Measurements from ENCODE around the gene C6orf52. TPM values are rescaled to one million over a fixed set of nuclear protein-coding genes. Genes with fewer than 3 reads are reported as not detected.
A peak's percentile ranks its signal among the peaks of the same experiment; 100 is the strongest.
"Not testable (repeated sequence)": the region's sequence is repeated elsewhere in the genome, so short reads cannot be mapped to it uniquely, and the experiment has no call there.

C6orf52 gene
- total RNA-seq (1 to 10 TPM in 1 of 2 donors, under 1 TPM in 1; 0.99 to 7.1 TPM), polyA plus RNA-seq (ENCODE audit: insufficient read length in 2 of 2) (1 to 10 TPM; 7.1 to 7.6 TPM)
- long read RNA-seq, donor 1, partial matches to known transcripts, result 0 of 2 reads
- long read RNA-seq, donor 1, other reads (novel, unspliced or antisense), result 0 of 2 reads
- long read RNA-seq, donor 2, partial matches to known transcripts, result 8 of 19 reads
- long read RNA-seq, donor 2, other reads (novel, unspliced or antisense), result 10 of 19 reads
- long read RNA-seq, donor 3, partial matches to known transcripts, result 9 of 9 reads
- long read RNA-seq, donor 3, other reads (novel, unspliced or antisense), result 0 of 9 reads
- long read RNA-seq, donor 4, partial matches to known transcripts, result 0 of 1 reads
- long read RNA-seq, donor 4, other reads (novel, unspliced or antisense), result 0 of 1 reads

DNA sequence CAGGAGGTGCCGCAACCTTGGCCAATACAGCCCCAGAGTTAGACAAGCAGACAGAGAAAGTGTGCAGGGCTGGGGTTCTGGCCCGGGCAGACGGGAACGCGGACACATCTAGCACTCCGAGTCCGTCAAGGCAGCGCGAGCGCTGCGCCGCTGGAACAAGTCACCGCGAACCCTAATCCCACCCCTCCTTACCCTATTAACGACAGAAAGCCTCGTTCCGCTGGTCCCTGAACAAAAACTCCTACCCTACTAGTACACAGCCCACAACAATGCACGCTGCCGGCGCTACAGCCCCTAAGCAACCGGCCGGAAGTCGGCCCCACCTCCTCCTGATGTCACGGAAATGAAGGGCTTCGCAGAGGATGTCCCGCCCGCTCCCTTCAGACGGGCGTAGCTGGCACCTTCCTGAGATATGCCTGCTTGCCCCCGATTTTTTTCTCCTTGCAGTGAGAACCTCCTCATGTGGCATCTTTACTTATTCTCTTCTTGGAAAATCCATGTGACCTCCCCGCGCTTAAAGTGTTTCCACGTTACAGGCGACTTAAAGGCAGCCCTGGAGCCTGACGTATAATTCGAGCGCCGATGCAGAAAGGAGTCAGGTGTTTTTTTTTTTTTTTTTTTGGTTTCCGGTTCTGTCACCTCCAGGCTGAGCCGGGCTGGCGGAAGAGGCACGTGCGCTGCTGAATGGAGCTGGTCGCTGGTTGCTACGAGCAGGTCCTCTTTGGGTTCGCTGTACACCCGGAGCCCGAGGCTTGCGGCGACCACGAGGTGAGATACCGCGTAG, at the start of gene C6orf52, which contains the start of gene PAK1IP1:
Gene C6orf52, minus strand, starts transcription at position 315 of the 784 bp plus-strand sequence. CDS start 7,066 bp downstream, outside the sequence.
Gene PAK1IP1, plus strand, starts transcription at position 671 of the 784 bp plus-strand sequence. Its CDS starts 14 bp downstream, at position 685.
- Histone ChIP-seq H3K9me3 (ENCODE audit: control insufficient read depth, insufficient read depth, low read length) (no peaks in the 10 kb centered on the region), H3K36me3 (ENCODE audit: control insufficient read depth, insufficient read depth, low read length) (peaks cover 16% of the 10 kb centered on the region), H3K4me1 (ENCODE audit: control insufficient read depth, insufficient read depth, low read length) (peaks cover 11% of the 10 kb centered on the region), H3K4me3 (ENCODE audit: low read depth, low read length) (peak within 1 kb of the TSS; percentile 73), H3K27me3 (ENCODE audit: control insufficient read depth, insufficient read depth, low read length) (no peaks in the 10 kb centered on the region), H3K27ac (ENCODE audit: low read depth, low read length) (peak within 1 kb of the TSS; percentile 91)
- 0% methylated on average over 51 of the region's 53 CpGs for WGBS (ENCODE audit: insufficient coverage)
- peak; percentile 85 to 99 (median 96) for DNase-seq (ENCODE audit: low read depth in 4 of 6, low spot score in 6 of 6)

- no peak overlapping the region for H3K27ac ChIP-seq (ENCODE audit: low read depth, low read length)
- 100% methylated on average over 1 of the region's 6 CpGs for WGBS (ENCODE audit: insufficient coverage)
- peaks cover 10% of the 10 kb centered on the region for H3K4me1 ChIP-seq (ENCODE audit: control insufficient read depth, insufficient read depth, low read length)
- no peak for DNase-seq (ENCODE audit: low read depth in 4 of 6, low spot score in 6 of 6)
- no peaks in the 10 kb centered on the region for H3K27me3 ChIP-seq (ENCODE audit: control insufficient read depth, insufficient read depth, low read length)
- no peak overlapping the region for H3K4me3 ChIP-seq (ENCODE audit: low read depth, low read length)
- H3K9me3 ChIP-seq (ENCODE audit: control insufficient read depth, insufficient read depth, low read length), result no peaks in the 10 kb centered on the region
- peaks cover 2% of the 10 kb centered on the region for H3K36me3 ChIP-seq (ENCODE audit: control insufficient read depth, insufficient read depth, low read length)
These were observed 49.1 kb upstream of the C6orf52 start for GRCh38 chr6:10743515-10743914.

- H3K27ac ChIP-seq (ENCODE audit: low read depth, low read length), result no peak overlapping the region
- no peaks in the 10 kb centered on the region for H3K27me3 ChIP-seq (ENCODE audit: control insufficient read depth, insufficient read depth, low read length)
- WGBS (ENCODE audit: insufficient coverage), result 93% methylated on average over 12 of the region's 12 CpGs
- peaks cover 2% of the 10 kb centered on the region for H3K36me3 ChIP-seq (ENCODE audit: control insufficient read depth, insufficient read depth, low read length)
- DNase-seq (ENCODE audit: low read depth in 4 of 6, low spot score in 6 of 6), result no peak
- H3K4me1 ChIP-seq (ENCODE audit: control insufficient read depth, insufficient read depth, low read length), result peaks cover 4% of the 10 kb centered on the region
- H3K9me3 ChIP-seq (ENCODE audit: control insufficient read depth, insufficient read depth, low read length), result no peaks in the 10 kb centered on the region
- no peak overlapping the region for H3K4me3 ChIP-seq (ENCODE audit: low read depth, low read length)
These were observed 47.8 kb upstream of the C6orf52 start for GRCh38 chr6:10742251-10742650.

DNA sequence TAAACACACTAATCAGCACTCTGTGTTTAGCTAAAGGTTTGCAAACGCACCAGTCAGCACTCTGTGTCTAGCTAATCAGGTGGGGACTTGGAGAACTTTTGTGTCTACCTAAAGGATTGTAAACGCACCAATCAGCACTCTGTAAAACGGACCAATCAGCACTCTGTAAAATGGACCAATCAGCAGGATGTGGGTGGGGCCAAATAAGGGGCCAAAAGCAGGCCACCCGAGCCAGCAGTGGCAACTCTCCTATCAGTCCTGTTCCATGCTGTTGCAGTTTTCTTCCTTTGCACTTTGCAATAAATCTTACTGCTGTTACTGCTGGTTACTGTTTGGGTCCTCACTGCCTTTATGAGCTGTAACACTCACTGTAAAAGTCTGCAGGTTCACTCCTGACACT, 47.2 kb upstream of the C6orf52 start:
- H3K36me3 ChIP-seq (ENCODE audit: control insufficient read depth, insufficient read depth, low read length); H3K4me3 ChIP-seq (ENCODE audit: low read depth, low read length); H3K4me1 ChIP-seq (ENCODE audit: control insufficient read depth, insufficient read depth, low read length); DNase-seq (ENCODE audit: low read depth in 4 of 6, low spot score in 6 of 6); H3K27me3 ChIP-seq (ENCODE audit: control insufficient read depth, insufficient read depth, low read length); H3K9me3 ChIP-seq (ENCODE audit: control insufficient read depth, insufficient read depth, low read length); H3K27ac ChIP-seq (ENCODE audit: low read depth, low read length): not testable (repeated sequence)
- 62% methylated on average over 3 of the region's 4 CpGs for WGBS (ENCODE audit: insufficient coverage)

GRCh38 chr6:10740061-10740460, 45.6 kb upstream of the C6orf52 start:
- Histone ChIP-seq H3K4me3 (ENCODE audit: low read depth, low read length) (no peak overlapping the region), H3K27me3 (ENCODE audit: control insufficient read depth, insufficient read depth, low read length) (no peaks in the 10 kb centered on the region), H3K27ac (ENCODE audit: low read depth, low read length) (no peak overlapping the region), H3K36me3 (ENCODE audit: control insufficient read depth, insufficient read depth, low read length) (peaks cover 2% of the 10 kb centered on the region), H3K4me1 (ENCODE audit: control insufficient read depth, insufficient read depth, low read length) (no peaks in the 10 kb centered on the region), H3K9me3 (ENCODE audit: control insufficient read depth, insufficient read depth, low read length) (no peaks in the 10 kb centered on the region)
- no peak for DNase-seq (ENCODE audit: low read depth in 4 of 6, low spot score in 6 of 6)

DNA sequence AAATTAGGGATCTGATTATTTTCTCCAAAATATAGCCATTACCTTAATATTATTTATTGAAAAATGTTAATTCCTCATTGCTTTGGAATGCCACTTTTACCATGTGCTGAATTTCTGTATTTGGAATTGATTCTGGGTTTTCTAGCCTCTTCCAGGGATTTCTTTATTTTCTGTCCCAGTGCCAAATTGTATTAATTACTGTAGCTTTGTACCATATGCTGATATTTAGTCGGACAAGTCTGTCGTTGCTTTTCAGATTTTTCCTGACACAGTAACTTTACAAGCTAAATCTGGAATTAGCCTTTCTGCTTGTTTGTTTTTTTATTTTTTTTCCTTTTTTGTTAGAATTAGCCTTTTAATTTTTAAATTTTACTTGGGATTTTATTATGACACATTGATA, 42.3 kb upstream of the C6orf52 start:
- Histone ChIP-seq H3K4me1 (ENCODE audit: control insufficient read depth, insufficient read depth, low read length) (no peaks in the 10 kb centered on the region), H3K27me3 (ENCODE audit: control insufficient read depth, insufficient read depth, low read length) (no peaks in the 10 kb centered on the region), H3K27ac (ENCODE audit: low read depth, low read length) (no peak overlapping the region), H3K4me3 (ENCODE audit: low read depth, low read length) (no peak overlapping the region), H3K36me3 (ENCODE audit: control insufficient read depth, insufficient read depth, low read length) (peaks cover 4% of the 10 kb centered on the region), H3K9me3 (ENCODE audit: control insufficient read depth, insufficient read depth, low read length) (no peaks in the 10 kb centered on the region)
- no CpG with 5 or more reads among the region's 2 CpGs for WGBS (ENCODE audit: insufficient coverage)
- DNase-seq (ENCODE audit: low read depth in 4 of 6, low spot score in 6 of 6), result no peak

- WGBS (ENCODE audit: insufficient coverage), result 100% methylated on average over 2 of the region's 3 CpGs
- Histone ChIP-seq H3K27ac (ENCODE audit: low read depth, low read length) (no peak overlapping the region), H3K9me3 (ENCODE audit: control insufficient read depth, insufficient read depth, low read length) (no peaks in the 10 kb centered on the region), H3K4me3 (ENCODE audit: low read depth, low read length) (no peak overlapping the region), H3K4me1 (ENCODE audit: control insufficient read depth, insufficient read depth, low read length) (no peaks in the 10 kb centered on the region), H3K36me3 (ENCODE audit: control insufficient read depth, insufficient read depth, low read length) (peaks cover 17% of the 10 kb centered on the region), H3K27me3 (ENCODE audit: control insufficient read depth, insufficient read depth, low read length) (no peaks in the 10 kb centered on the region)
- no peak for DNase-seq (ENCODE audit: low read depth in 4 of 6, low spot score in 6 of 6)
These were observed 39.4 kb upstream of the C6orf52 start for GRCh38 chr6:10733863-10734262.

- Histone ChIP-seq H3K4me1 (ENCODE audit: control insufficient read depth, insufficient read depth, low read length) (no peaks in the 10 kb centered on the region), H3K27me3 (ENCODE audit: control insufficient read depth, insufficient read depth, low read length) (no peaks in the 10 kb centered on the region), H3K4me3 (ENCODE audit: low read depth, low read length) (no peak overlapping the region), H3K36me3 (ENCODE audit: control insufficient read depth, insufficient read depth, low read length) (peaks cover 17% of the 10 kb centered on the region), H3K9me3 (ENCODE audit: control insufficient read depth, insufficient read depth, low read length) (no peaks in the 10 kb centered on the region), H3K27ac (ENCODE audit: low read depth, low read length) (no peak overlapping the region)
- WGBS (ENCODE audit: insufficient coverage), result 60% methylated on average over 17 of the region's 17 CpGs
- peak in 1 of 6 donors; percentile 54 for DNase-seq (ENCODE audit: low read depth in 4 of 6, low spot score in 6 of 6)
These were observed 38.8 kb upstream of the C6orf52 start for GRCh38 chr6:10733151-10733715.

DNA sequence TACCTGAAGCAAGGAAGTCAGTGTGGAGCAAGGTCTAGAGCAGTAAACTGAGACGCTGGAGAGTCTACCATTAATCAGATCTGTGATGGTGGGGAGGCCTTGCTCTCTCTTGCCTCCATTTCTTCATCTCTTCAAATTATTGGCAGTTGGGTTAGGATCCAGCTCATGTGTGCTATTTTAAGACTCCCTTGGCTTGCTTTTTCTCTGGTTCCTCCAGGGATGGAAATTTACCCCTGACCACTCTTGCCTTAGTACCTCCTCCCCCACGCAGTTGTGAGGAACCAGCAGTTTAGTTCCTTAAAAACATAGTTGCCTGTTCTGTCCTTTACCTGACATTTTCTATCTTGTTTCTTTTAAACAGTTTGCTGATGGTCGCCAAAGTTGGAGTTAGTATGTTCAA, 35.8 kb upstream of the C6orf52 start:
- WGBS (ENCODE audit: insufficient coverage), result 100% methylated on average over 1 of the region's 3 CpGs
- Histone ChIP-seq H3K27ac (ENCODE audit: low read depth, low read length) (no peak overlapping the region), H3K36me3 (ENCODE audit: control insufficient read depth, insufficient read depth, low read length) (peaks cover 26% of the 10 kb centered on the region), H3K9me3 (ENCODE audit: control insufficient read depth, insufficient read depth, low read length) (no peaks in the 10 kb centered on the region), H3K27me3 (ENCODE audit: control insufficient read depth, insufficient read depth, low read length) (no peaks in the 10 kb centered on the region), H3K4me3 (ENCODE audit: low read depth, low read length) (no peak overlapping the region), H3K4me1 (ENCODE audit: control insufficient read depth, insufficient read depth, low read length) (peaks cover 1% of the 10 kb centered on the region)
- DNase-seq (ENCODE audit: low read depth in 4 of 6, low spot score in 6 of 6), result no peak
